ENCODE measurements around the gene TPP1. TPM values are rescaled to one million over a fixed set of nuclear protein-coding genes. Genes with fewer than 3 reads are reported as not detected.

The TPP1 gene
- total RNA-seq, 2 donors from 2014 or later = 48.8 to 83.1 TPM

DNA sequence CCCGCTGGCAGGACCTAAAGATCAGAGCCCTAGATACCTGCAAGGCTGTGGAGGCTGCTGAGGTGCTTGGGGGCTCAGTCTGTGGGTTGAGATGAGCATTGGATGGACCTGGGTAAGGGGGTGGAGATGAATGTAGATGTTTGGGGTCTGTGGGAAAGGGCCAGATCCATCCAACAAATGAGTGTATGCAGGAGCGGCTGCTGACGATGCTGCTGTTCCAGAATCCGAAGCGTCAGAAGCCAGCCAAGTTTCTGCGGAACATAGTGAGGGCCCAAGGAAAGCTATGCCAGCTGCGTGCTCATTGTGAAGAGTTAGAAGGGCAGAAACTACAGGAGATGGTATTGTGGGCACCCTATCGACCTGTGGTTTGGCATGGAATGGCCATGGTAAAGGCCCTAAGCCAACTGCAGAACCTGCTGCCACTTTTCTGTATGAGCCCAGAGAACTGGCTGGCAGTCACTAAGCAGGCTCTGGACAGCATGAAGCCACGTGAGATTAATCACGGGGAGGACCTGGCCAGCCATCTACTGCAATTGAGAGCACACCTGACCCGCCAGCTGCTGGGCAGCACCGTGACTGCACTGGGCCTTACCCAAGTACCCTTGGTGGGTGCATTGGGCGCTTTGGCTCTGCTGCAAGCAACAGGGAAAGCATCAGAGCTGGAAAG is 52.4 kb downstream of the TPP1 start:
- no peak for DNase-seq (ENCODE audit: low spot score)
- TF ChIP-seq, protein P1, sequence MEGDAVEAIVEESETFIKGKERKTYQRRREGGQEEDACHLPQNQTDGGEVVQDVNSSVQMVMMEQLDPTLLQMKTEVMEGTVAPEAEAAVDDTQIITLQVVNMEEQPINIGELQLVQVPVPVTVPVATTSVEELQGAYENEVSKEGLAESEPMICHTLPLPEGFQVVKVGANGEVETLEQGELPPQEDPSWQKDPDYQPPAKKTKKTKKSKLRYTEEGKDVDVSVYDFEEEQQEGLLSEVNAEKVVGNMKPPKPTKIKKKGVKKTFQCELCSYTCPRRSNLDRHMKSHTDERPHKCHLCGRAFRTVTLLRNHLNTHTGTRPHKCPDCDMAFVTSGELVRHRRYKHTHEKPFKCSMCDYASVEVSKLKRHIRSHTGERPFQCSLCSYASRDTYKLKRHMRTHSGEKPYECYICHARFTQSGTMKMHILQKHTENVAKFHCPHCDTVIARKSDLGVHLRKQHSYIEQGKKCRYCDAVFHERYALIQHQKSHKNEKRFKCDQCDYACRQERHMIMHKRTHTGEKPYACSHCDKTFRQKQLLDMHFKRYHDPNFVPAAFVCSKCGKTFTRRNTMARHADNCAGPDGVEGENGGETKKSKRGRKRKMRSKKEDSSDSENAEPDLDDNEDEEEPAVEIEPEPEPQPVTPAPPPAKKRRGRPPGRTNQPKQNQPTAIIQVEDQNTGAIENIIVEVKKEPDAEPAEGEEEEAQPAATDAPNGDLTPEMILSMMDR (IDR thresholded peaks at IDR 0.05) = no peak
- no peak overlapping the region for H3K4me3 ChIP-seq
- no peaks in the 10 kb centered on the region for H3K36me3 ChIP-seq
- H3K4me1 ChIP-seq = peaks cover 0 to 11% of the 10 kb centered on the region in 2 donors
- H3K27me3 ChIP-seq = no peaks in the 10 kb centered on the region
- H3K9me3 ChIP-seq = no peaks in the 10 kb centered on the region
- no peak overlapping the region for H3K27ac ChIP-seq

DNA sequence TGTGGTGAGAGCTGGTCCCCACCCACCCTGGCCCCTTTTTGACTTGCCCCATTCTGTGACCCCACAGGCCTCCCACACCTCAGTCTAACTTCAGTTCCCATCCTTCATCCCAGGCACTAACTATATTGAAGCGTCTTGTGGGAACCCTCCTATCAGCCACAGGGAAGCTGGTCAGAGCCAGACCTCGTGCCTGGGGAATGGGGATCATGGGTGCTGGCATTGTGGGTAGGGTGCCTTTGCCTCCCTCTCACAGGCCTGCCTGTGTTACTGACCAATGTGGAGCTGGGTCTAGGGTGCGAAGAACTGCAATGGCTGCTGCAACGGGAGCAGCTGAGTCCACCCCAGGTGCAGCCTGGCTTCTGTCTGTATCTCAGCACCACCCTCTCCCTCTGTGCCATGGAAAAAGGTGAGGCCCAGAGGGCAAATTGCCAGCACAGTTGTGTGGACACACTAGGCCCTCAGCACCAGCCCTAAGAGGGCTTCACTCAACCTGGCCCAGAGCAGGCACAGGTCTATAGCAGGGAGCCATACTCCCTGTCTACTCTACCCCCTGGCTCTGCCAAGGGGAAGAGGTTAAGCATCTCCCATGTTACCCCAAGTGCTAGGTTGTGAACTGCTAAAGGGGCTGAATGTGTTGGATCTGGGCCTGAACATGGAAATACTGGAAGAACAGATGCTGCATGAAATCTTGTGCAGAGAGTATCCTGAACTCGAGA is 53.1 kb downstream of the TPP1 start:
- TF ChIP-seq, protein P1 (IDR thresholded peaks at IDR 0.05) = no peak
- H3K9me3 ChIP-seq = no peaks in the 10 kb centered on the region
- no peaks in the 10 kb centered on the region for H3K36me3 ChIP-seq
- H3K27me3 ChIP-seq = no peaks in the 10 kb centered on the region
- no peak overlapping the region for H3K27ac ChIP-seq
- peaks cover 0 to 9% of the 10 kb centered on the region in 2 donors for H3K4me1 ChIP-seq
- DNase-seq (ENCODE audit: low spot score) = no peak
- no peak overlapping the region for H3K4me3 ChIP-seq

DNA sequence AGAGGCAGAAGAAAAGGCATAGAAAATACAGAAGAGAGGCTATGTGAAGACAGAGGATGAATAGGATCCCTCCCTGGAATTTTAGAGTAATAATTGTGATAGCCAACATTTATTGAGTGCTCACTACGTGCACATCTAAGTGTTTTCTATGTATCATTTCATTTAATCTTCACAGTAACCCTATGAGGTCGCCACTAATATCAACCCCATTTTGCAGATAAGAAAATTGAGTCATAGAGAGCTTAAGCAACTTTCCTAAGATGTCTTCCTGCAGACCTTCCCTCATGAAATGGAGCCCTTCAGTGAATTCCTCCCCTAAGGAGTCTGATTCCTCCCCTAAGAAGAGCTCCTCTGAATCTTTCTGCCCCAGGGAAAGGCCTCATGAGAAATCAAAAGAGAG is 53.9 kb downstream of the TPP1 start:
- Histone ChIP-seq H3K27me3 (no peaks in the 10 kb centered on the region), H3K4me3 (no peak overlapping the region), H3K36me3 (no peaks in the 10 kb centered on the region), H3K9me3 (no peaks in the 10 kb centered on the region), H3K4me1 (peaks cover 0 to 9% of the 10 kb centered on the region in 2 donors), H3K27ac (no peak overlapping the region)
- TF ChIP-seq, protein P1 (IDR thresholded peaks at IDR 0.05) = no peak
- DNase-seq (ENCODE audit: low spot score) = no peak

DNA sequence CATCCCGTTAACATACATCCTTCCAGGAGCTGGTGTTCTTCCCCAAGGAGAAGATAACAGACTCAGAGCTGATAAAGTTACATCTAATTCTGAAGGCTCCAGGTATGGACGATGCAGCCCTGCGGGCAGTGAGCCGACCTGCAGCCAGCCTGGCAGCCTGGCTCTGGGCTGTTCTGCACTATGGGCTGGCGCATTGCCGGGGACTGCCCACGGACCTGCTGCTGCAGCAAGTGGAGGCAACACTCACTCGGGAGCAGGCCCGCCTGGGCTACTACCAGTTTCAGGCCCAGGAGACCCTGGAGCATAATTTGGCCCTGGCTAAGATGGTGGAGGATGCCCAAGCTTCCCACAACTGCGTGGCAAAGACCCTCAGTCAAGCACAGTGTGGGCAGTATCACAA is 55.6 kb downstream of the TPP1 start:
- Histone ChIP-seq H3K27me3 (no peaks in the 10 kb centered on the region), H3K4me1 (peaks cover 0 to 6% of the 10 kb centered on the region in 2 donors), H3K9me3 (no peaks in the 10 kb centered on the region), H3K4me3 (no peak overlapping the region), H3K27ac (no peak overlapping the region), H3K36me3 (no peaks in the 10 kb centered on the region)
- TF ChIP-seq, protein P1 (IDR thresholded peaks at IDR 0.05) = no peak
- no peak for DNase-seq (ENCODE audit: low spot score)

DNA sequence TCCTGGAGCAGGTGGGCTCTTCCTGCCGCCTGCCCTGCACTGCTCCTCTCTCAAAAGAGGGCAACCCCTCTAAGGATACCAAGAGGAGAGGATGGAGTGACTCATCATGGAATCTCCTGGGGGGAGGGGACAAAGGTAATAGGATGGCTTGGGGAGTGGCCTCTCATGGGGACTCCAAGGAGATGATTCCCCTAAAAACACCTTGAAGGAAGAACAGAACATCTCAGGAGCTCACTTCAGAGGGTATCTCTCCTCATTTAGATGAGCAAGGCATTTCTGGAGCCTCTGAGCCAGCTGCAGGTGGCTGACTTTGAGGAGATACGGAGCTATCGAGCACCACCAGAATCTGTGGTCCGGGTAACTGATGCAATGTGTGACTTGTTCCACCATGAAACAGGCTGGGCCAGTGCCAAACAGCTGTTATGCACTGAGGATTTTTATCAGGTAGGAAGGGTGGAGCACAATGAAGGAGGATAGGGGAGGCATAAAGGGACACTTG is 56.1 kb downstream of the TPP1 start:
- no peak overlapping the region for H3K27ac ChIP-seq
- TF ChIP-seq, protein P1 (IDR thresholded peaks at IDR 0.05) = no peak
- no peak overlapping the region for H3K4me3 ChIP-seq
- H3K27me3 ChIP-seq = no peaks in the 10 kb centered on the region
- DNase-seq (ENCODE audit: low spot score) = no peak
- H3K36me3 ChIP-seq = no peaks in the 10 kb centered on the region
- H3K4me1 ChIP-seq = peaks cover 0 to 3% of the 10 kb centered on the region in 2 donors
- no peaks in the 10 kb centered on the region for H3K9me3 ChIP-seq

Other genes starting within 250 kb of the TPP1 start
- 10 to 100 TPM; 44.5 to 71.7 TPM for gene SMPD1, start 228.9 kb downstream of the TPP1 start, total RNA-seq
- gene APBB1, start 200.3 kb downstream of the TPP1 start, total RNA-seq = 10 to 100 TPM; 79.8 to 80.9 TPM
- under 1 TPM in 1 of 2 donors, not detected in 1; 0.20 TPM for gene HPX, start 178.4 kb downstream of the TPP1 start, total RNA-seq
- 10 to 100 TPM in 1 of 2 donors, 1 to 10 TPM in 1; 7.1 to 19.5 TPM for gene TRIM3, start 145.5 kb downstream of the TPP1 start, total RNA-seq
- gene ARFIP2, start 138.1 kb downstream of the TPP1 start, total RNA-seq = 10 to 100 TPM; 19.2 to 34.1 TPM
- gene TIMM10B, start 137.9 kb downstream of the TPP1 start, total RNA-seq = 10 to 100 TPM; 19.8 to 22.6 TPM
- 1 to 10 TPM; 4.4 to 4.8 TPM for gene DNHD1, start 122.1 kb downstream of the TPP1 start, total RNA-seq
- 10 to 100 TPM in 1 of 2 donors, 1 to 10 TPM in 1; 9.7 to 12.2 TPM for gene RRP8, start 15.8 kb downstream of the TPP1 start, total RNA-seq
- gene ILK, start 15.6 kb downstream of the TPP1 start, total RNA-seq = 100 to 1,000 TPM; 142 to 193 TPM
- gene TAF10, start 7.2 kb downstream of the TPP1 start, total RNA-seq = 10 to 100 TPM; 26.6 to 54.0 TPM
- gene DCHS1, start 36.4 kb upstream of the TPP1 start, total RNA-seq = 10 to 100 TPM in 1 of 2 donors, 1 to 10 TPM in 1; 9.3 to 23.0 TPM
- gene MRPL17, start 63.9 kb upstream of the TPP1 start, total RNA-seq = 10 to 100 TPM; 30.8 to 97.8 TPM
- not detected for gene OR2AG2, start 152.6 kb upstream of the TPP1 start, total RNA-seq
- not detected for gene OR2AG1, start 163.6 kb upstream of the TPP1 start, total RNA-seq
- gene OR6A2, start 180.3 kb upstream of the TPP1 start, total RNA-seq = not detected
- not detected for gene OR10A5, start 226.3 kb upstream of the TPP1 start, total RNA-seq
- gene OR10A2, start 243.6 kb upstream of the TPP1 start, total RNA-seq = not detected

Data from right atrium auricular region (tissue), 2 donors.